Measurements from ENCODE around the gene FAM174B. TPM values are rescaled to one million over a fixed set of nuclear protein-coding genes. Genes with fewer than 3 reads are reported as not detected.

The FAM174B gene
- total and polyA plus RNA-seq, 10 of the 15 experiments (the other 5 are each of a cell fraction or from before 2014, with no cell fraction given), result 0.71 to 15.9 (median 4.2) TPM

GRCh38 chr15:92646216-92646615 lies 9.4 kb downstream of the FAM174B start (continued):
- TF ChIP-seq SIX5 (IDR thresholded peaks at IDR 0.05; ENCODE audit: low read depth, low read length, severe bottlenecking) (no peak), POU2F2 (IDR thresholded peaks at IDR 0.05; ENCODE audit: borderline replicate concordance, low read depth, low read length) (no peak), BMI1 (IDR thresholded peaks at IDR 0.05; ENCODE audit: borderline replicate concordance) (no peak)
- TF ChIP-seq, protein P1, sequence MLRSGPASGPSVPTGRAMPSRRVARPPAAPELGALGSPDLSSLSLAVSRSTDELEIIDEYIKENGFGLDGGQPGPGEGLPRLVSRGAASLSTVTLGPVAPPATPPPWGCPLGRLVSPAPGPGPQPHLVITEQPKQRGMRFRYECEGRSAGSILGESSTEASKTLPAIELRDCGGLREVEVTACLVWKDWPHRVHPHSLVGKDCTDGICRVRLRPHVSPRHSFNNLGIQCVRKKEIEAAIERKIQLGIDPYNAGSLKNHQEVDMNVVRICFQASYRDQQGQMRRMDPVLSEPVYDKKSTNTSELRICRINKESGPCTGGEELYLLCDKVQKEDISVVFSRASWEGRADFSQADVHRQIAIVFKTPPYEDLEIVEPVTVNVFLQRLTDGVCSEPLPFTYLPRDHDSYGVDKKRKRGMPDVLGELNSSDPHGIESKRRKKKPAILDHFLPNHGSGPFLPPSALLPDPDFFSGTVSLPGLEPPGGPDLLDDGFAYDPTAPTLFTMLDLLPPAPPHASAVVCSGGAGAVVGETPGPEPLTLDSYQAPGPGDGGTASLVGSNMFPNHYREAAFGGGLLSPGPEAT (IDR thresholded peaks at IDR 0.05; ENCODE audit: low read depth), result no peak

GRCh38 chr15:92645731-92646130 lies 9.8 kb downstream of the FAM174B start:
- Histone ChIP-seq H4K20me1 (ENCODE audit: control insufficient read depth, insufficient read depth) (no peaks in the 10 kb centered on the region), H3K9ac (ENCODE audit: control insufficient read depth, insufficient read depth, low read length) (no peak overlapping the region), H3K27me3 (replicated peaks in 1 of 2; ENCODE audit: control insufficient read depth in 2 of 2, insufficient read depth in 2 of 2, low read length in 1 of 2) (no peaks in the 10 kb centered on the region), H3K36me3 (ENCODE audit: control insufficient read depth in 2 of 2, insufficient read depth in 2 of 2, low read length in 1 of 2) (no peaks in the 10 kb centered on the region), H3K4me1 (ENCODE audit: control insufficient read depth, insufficient read depth, low read length) (peaks cover 17% of the 10 kb centered on the region), H3K9me3 (replicated peaks; ENCODE audit: control insufficient read depth, insufficient read depth, low read length) (peaks cover 12% of the 10 kb centered on the region; the same call in 2 of the 3 replicates), H2AFZ (ENCODE audit: control insufficient read depth, low read depth, low read length) (no peak overlapping the region), H3K79me2 (ENCODE audit: control insufficient read depth, insufficient read depth, low read length) (peaks cover 58% of the 10 kb centered on the region), H3K4me2 (ENCODE audit: control insufficient read depth, insufficient read depth) (peak overlapping the region; percentile 26; the same call in 1 of the 2 replicates), H3K4me3 (no peak overlapping the region), H3K27ac (ENCODE audit: control insufficient read depth, insufficient read depth) (no peak overlapping the region)
- WGBS (ENCODE audit: insufficient coverage, insufficient replicate concordance, low lambda C conversion rate, missing lambda C conversion rate), result 0% methylated on average over 2 of the region's 2 CpGs
- FAIRE-seq, result no peak
- DNase-seq (ENCODE audit: low read depth, low spot score), result no peak
- POLR2A ChIA-PET, result interaction anchor here (0.5 to 0.8 kb wide), 3 partner anchors 11 to 286 kb away, joined by 3 to 7 read pairs (median 3); no protein-coding TSS in a partner anchor
- in situ Hi-C loops (cut with MboI) (no loop called here), intact Hi-C loops (cut with micrococcal nuclease; ENCODE audit: unreplicated experiment) (no loop called here)
- BruUV-seq (replicated peaks), result no TSS peak
- TF ChIP-seq RBBP5 (conservative IDR thresholded peaks at IDR 0.05) (no peak), NR2F1 (conservative IDR thresholded peaks at IDR 0.05) (0 out of 2 replicates have a peak, but pooled peaks have one; percentile 42), CHD2 (IDR thresholded peaks at IDR 0.05; ENCODE audit: borderline replicate concordance, low read depth, low read length) (no peak), IKZF1 (conservative IDR thresholded peaks at IDR 0.05) (0 out of 2 replicates have a peak, but pooled peaks have one; percentile 13), GATAD2B (conservative IDR thresholded peaks at IDR 0.05; ENCODE audit: low read depth) (no peak), ATF7 (IDR thresholded peaks at IDR 0.05; ENCODE audit: low read depth) (no peak)
- TF ChIP-seq, protein P2, sequence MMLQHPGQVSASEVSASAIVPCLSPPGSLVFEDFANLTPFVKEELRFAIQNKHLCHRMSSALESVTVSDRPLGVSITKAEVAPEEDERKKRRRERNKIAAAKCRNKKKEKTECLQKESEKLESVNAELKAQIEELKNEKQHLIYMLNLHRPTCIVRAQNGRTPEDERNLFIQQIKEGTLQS (IDR thresholded peaks at IDR 0.05; ENCODE audit: borderline replicate concordance, extremely low read depth, low read depth, low read length), result no peak
- RAD21 ChIA-PET (ENCODE audit: unreplicated experiment), result no interaction called here
- no peak for ATAC-seq
- SMC1A ChIA-PET (ENCODE audit: uncharacterized antibody, unreplicated experiment), result interaction anchor here (1.4 to 1.6 kb wide), 2 partner anchors 11 to 12 kb away, joined by 3 to 4 read pairs; no protein-coding TSS in a partner anchor
- CTCF ChIA-PET, result interaction anchor here (0.5 to 1.8 kb wide), 4 partner anchors 8 to 342 kb away, joined by 3 to 6 read pairs (median 3); partner anchors contain the start of gene FAM174B
